Epithelial cell of esophagus (primary cell): ENCODE measurements around the gene ERC2.
"Not testable (repeated sequence)": the region's sequence is repeated elsewhere in the genome, so short reads cannot be mapped to it uniquely, and the experiment has no call there.

ENCODE experiments used
- DNase-seq: peaks from one replicate; pipeline ENCODE4 v3.0.0; 2010; ENCODE audit warnings: low read depth
- H3K4me3 ChIP-seq: 2 replicates; pipeline ENCODE4 v1.5.1; 2011; ENCODE audit warnings: mild to moderate bottlenecking, low read length, control low read depth
- CTCF ChIP-seq: IDR thresholded peaks from 2 replicates; pipeline ENCODE4 v1.5.1; 2011; ENCODE audit warnings: low read depth, mild to moderate bottlenecking, low read length, control low read depth, inconsistent platforms; ENCODE audit not compliant: insufficient read depth; ENCODE audit errors: missing control alignments

ERC2 gene

GRCh38 chr3:56086355-56086754 is 381.9 kb downstream of the ERC2 start:
- no peak for TF ChIP-seq CTCF
- no peak overlapping the region for H3K4me3 ChIP-seq
- no peak for DNase-seq

- TF ChIP-seq CTCF, result no peak
- no peak for DNase-seq
Measured at GRCh38 chr3:56081246-56081645, 387.0 kb downstream of the ERC2 start.

GRCh38 chr3:56076746-56077145 is 391.5 kb downstream of the ERC2 start:
- TF ChIP-seq CTCF, result no peak
- peak; percentile 95 for DNase-seq
- H3K4me3 ChIP-seq, result no peak overlapping the region

More at GRCh38 chr3:56081246-56081645, 387.0 kb downstream of the ERC2 start:
- H3K4me3 ChIP-seq, result no peak overlapping the region

GRCh38 chr3:56075089-56075488 is 393.2 kb downstream of the ERC2 start:
- TF ChIP-seq CTCF, result no peak
- DNase-seq, result no peak

GRCh38 chr3:56069766-56070165 is 398.5 kb downstream of the ERC2 start:
- TF ChIP-seq CTCF, result no peak
- H3K4me3 ChIP-seq, result no peak overlapping the region
- no peak for DNase-seq

More at GRCh38 chr3:56075089-56075488, 393.2 kb downstream of the ERC2 start:
- no peak overlapping the region for H3K4me3 ChIP-seq

GRCh38 chr3:56066405-56066804 is 401.9 kb downstream of the ERC2 start:
- DNase-seq, H3K4me3 ChIP-seq: not testable (repeated sequence)

- peak; percentile 23 for DNase-seq
- TF ChIP-seq CTCF, result no peak
- no peak overlapping the region for H3K4me3 ChIP-seq
Measured at GRCh38 chr3:56064684-56065083, 403.6 kb downstream of the ERC2 start.

- no peak for TF ChIP-seq CTCF
- peak; percentile 7 for DNase-seq
- no peak overlapping the region for H3K4me3 ChIP-seq
Measured at GRCh38 chr3:56061279-56061626, 407.0 kb downstream of the ERC2 start.
